HFFc6 (cell line): ENCODE measurements around the gene FYN. TPM values are rescaled to one million over a fixed set of nuclear protein-coding genes. Genes with fewer than 3 reads are reported as not detected.

Source experiments
- DNase-seq: peaks from one replicate; pipeline ENCODE4 v3.0.0-alpha.2; 2018
- H3K27ac Mint-ChIP-seq: 2 replicates; pipeline ENCODE4 v1.8.0; 2020; ENCODE audit warnings: mild to moderate bottlenecking, mixed read lengths
- H3K27me3 Mint-ChIP-seq: 2 replicates; pipeline ENCODE4 v1.8.0; 2021; ENCODE audit warnings: mild to moderate bottlenecking, moderate library complexity, mixed read lengths; ENCODE audit not compliant: insufficient read depth
- H3K36me3 Mint-ChIP-seq: 2 replicates; pipeline ENCODE4 v1.8.0; 2021; ENCODE audit warnings: low read depth, mixed read lengths
- H3K4me1 Mint-ChIP-seq: 2 replicates; pipeline ENCODE4 v1.8.0; 2020; ENCODE audit warnings: low read depth, mixed read lengths
- H3K4me3 Mint-ChIP-seq: 2 replicates; pipeline ENCODE4 v1.8.0; 2020; ENCODE audit warnings: mild to moderate bottlenecking, moderate library complexity, mixed read lengths
- H3K9me3 Mint-ChIP-seq: 2 replicates; pipeline ENCODE4 v1.8.0; 2020; ENCODE audit warnings: mild to moderate bottlenecking, mixed read lengths
- total RNA-seq, 6 experiments: library from RNA; stranded (reverse); fragmentation: NEBNext Ultra II Directional; extraction: Animal tissue kit (Norgen Biotek cat#: 25700); gene quantifications; 2 replicates in 1 of 6; 3 replicates in 5 of 6; pipeline ENCODE4 v1.2.3, GENCODE V29; 2021
- TF ChIP-seq, protein P1 (sequence below): fragments of 200-600 bp; sonication (generic); IDR thresholded peaks from 2 replicates; pipeline ENCODE4 v1.5.0; 2021; ENCODE audit warnings: antibody characterized with exemption, mild to moderate bottlenecking

Gene FYN
- total RNA-seq, 6 experiments from 2014 or later = 41.5 to 59.9 (median 49.7) TPM

- peaks cover 19% of the 10 kb centered on the region for H3K4me1 Mint-ChIP-seq
- H3K9me3 Mint-ChIP-seq = no peaks in the 10 kb centered on the region
- H3K27me3 Mint-ChIP-seq = no peaks in the 10 kb centered on the region; the same call in 1 of the 2 replicates
- no peak overlapping the region for H3K27ac Mint-ChIP-seq
- no peak for DNase-seq
- TF ChIP-seq, protein P1, sequence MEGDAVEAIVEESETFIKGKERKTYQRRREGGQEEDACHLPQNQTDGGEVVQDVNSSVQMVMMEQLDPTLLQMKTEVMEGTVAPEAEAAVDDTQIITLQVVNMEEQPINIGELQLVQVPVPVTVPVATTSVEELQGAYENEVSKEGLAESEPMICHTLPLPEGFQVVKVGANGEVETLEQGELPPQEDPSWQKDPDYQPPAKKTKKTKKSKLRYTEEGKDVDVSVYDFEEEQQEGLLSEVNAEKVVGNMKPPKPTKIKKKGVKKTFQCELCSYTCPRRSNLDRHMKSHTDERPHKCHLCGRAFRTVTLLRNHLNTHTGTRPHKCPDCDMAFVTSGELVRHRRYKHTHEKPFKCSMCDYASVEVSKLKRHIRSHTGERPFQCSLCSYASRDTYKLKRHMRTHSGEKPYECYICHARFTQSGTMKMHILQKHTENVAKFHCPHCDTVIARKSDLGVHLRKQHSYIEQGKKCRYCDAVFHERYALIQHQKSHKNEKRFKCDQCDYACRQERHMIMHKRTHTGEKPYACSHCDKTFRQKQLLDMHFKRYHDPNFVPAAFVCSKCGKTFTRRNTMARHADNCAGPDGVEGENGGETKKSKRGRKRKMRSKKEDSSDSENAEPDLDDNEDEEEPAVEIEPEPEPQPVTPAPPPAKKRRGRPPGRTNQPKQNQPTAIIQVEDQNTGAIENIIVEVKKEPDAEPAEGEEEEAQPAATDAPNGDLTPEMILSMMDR = no peak
- no peak overlapping the region for H3K4me3 Mint-ChIP-seq
- no peaks in the 10 kb centered on the region for H3K36me3 Mint-ChIP-seq
Measured at GRCh38 chr6:111865049-111865585, 8.1 kb downstream of the FYN start.

DNA sequence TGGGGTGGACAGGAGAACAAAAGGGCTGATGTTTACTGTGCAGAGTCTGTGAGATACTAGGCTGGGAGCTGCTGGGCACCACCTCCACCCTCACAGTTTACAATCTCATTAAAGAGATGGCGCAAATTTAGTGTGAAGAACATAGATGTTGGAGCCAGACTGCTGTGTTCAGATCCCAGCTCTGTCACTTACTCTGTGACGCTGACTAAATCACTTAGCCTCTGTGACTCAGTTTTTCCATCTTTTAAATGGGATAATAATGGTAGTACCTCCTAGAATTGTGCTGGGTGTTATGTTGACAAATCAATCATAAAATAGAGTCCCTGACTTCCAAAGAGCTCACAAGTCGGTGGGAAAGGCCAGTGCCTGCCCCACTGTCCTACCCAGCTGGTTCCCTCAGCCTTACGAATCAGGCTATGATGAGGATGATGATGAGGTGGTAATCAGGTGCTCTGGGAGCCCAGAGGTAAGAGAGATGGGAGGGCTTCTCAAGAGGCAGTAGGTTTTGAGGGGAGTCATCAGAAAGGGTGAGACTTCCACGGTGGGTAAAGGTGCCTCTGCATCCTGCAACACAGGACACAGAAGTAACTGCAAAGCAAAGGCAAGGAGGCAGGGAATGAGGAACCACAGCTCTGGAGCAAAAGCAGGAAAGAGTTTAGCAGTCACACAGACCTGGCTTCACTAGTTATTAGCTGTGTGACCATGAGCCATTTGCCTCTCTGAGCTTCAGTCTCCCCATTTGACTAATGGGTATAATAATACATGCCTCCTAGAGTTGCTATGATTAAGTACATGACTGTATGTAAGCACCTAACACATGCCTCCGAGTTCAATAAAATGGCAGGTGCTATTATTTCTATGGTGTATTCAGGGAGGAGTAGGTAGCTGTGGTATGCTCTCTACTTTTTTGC, 8.9 kb downstream of the FYN start:
- TF ChIP-seq, protein P1 = no peak
- Mint-ChIP-seq H3K36me3 (no peaks in the 10 kb centered on the region), H3K27me3 (no peaks in the 10 kb centered on the region; the same call in 1 of the 2 replicates), H3K4me1 (peaks cover 18% of the 10 kb centered on the region), H3K9me3 (no peaks in the 10 kb centered on the region), H3K27ac (no peak overlapping the region), H3K4me3 (no peak overlapping the region)
- no peak for DNase-seq

- Mint-ChIP-seq H3K4me3 (no peak overlapping the region), H3K36me3 (no peaks in the 10 kb centered on the region), H3K9me3 (no peaks in the 10 kb centered on the region), H3K27ac (no peak overlapping the region), H3K4me1 (peaks cover 15% of the 10 kb centered on the region), H3K27me3 (no peaks in the 10 kb centered on the region; the same call in 1 of the 2 replicates)
- no peak for DNase-seq
- TF ChIP-seq, protein P1 = no peak
Measured at GRCh38 chr6:111862741-111863140, 10.5 kb downstream of the FYN start.

DNA sequence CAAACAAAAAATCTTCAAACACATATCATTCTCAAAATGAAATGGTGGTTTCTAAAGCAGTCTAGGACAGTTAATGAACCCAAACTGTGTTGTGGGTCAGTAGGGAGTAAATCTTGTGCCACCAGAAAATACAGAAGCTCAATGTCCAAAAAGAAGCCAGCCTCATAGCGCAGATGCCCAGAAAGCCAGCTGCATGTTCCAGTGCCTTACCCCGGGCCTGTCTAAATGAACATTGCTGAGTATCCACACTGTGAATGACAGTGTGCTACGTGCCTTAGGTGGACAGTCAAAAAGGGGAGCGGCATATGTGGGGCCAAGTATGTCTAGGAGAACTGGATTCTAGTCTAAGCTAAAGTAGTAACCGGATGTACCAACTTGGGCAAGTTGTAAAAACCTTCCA, 10.9 kb downstream of the FYN start:
- Mint-ChIP-seq H3K27me3 (no peaks in the 10 kb centered on the region; the same call in 1 of the 2 replicates), H3K9me3 (no peaks in the 10 kb centered on the region), H3K4me1 (peaks cover 11% of the 10 kb centered on the region), H3K36me3 (no peaks in the 10 kb centered on the region), H3K4me3 (no peak overlapping the region), H3K27ac (no peak overlapping the region)
- DNase-seq = no peak
- TF ChIP-seq, protein P1 = no peak

DNA sequence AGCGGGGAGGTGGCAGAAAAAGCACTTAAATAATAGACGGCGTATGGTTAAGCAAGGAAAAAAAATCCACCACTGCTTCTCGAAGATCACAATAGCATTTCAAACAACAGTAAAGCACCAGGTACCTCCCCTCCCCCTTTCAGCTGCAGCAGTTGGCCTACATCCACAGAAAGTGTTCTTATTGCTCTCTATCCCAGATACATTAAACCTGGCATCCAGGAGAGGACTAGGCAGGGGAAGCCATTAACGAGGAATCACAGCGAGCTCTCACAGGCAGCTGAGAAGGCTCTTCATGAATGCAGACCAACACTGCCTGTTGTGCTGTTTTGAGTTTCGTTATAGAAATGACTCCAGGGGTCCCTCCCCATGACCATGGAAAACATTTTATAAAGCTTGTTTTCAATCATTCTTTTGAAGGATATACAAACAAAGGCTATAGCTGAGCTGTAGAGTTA, 11.8 kb downstream of the FYN start:
- H3K4me3 Mint-ChIP-seq = no peak overlapping the region
- H3K36me3 Mint-ChIP-seq = no peaks in the 10 kb centered on the region
- H3K4me1 Mint-ChIP-seq = peaks cover 5% of the 10 kb centered on the region
- H3K27me3 Mint-ChIP-seq = no peaks in the 10 kb centered on the region; the same call in 1 of the 2 replicates
- H3K27ac Mint-ChIP-seq = no peak overlapping the region
- DNase-seq = no peak
- H3K9me3 Mint-ChIP-seq = no peaks in the 10 kb centered on the region
- TF ChIP-seq, protein P1 = no peak
